Left ventricle myocardium inferior (tissue), 1 donor: Measurements from ENCODE around the gene C1orf167. TPM values are rescaled to one million over a fixed set of nuclear protein-coding genes. Genes with fewer than 3 reads are reported as not detected.

Experiments
- DNase-seq: peaks from one replicate; pipeline ENCODE4 v3.0.0-alpha.2; 2020
- H3K27ac ChIP-seq: fragments of 200-600 bp; replicated peaks from 2 replicates; pipeline ENCODE4 v1.8.0; 2021
- H3K27me3 ChIP-seq: fragments of 200-600 bp; 2 replicates; pipeline ENCODE4 v1.8.0; 2021; ENCODE audit warnings: low read depth
- H3K36me3 ChIP-seq: fragments of 200-600 bp; 2 replicates; pipeline ENCODE4 v1.8.0; 2021
- H3K4me1 ChIP-seq: fragments of 200-600 bp; 2 replicates; pipeline ENCODE4 v1.8.0; 2021
- H3K4me3 ChIP-seq: fragments of 200-600 bp; 2 replicates; pipeline ENCODE4 v1.8.0; 2021; ENCODE audit warnings: mild to moderate bottlenecking, moderate library complexity
- H3K9me3 ChIP-seq: fragments of 200-600 bp; replicated peaks from 2 replicates; pipeline ENCODE4 v1.8.0; 2021
- CTCF ChIP-seq: fragments of 200-600 bp; IDR thresholded peaks from 2 replicates; pipeline ENCODE4 v1.8.0; 2021; ENCODE audit warnings: antibody characterized with exemption, mild to moderate bottlenecking, borderline replicate concordance
- intact Hi-C: fragments of 100-400 bp; cut with micrococcal nuclease; formaldehyde crosslinking; loops from one replicate; pipeline ENCODE4 v1.11.0; 2022
- total RNA-seq: library from RNA; stranded (reverse); fragmentation: NEBNext Ultra II Directional; extraction: Animal tissue kit (Norgen Biotek cat#: 25700); gene quantifications from one replicate; pipeline ENCODE4 v1.2.1, GENCODE V29; 2021
- donor health status: DM: no; HTN: yes; CAD: no; lungs with severe emphysema.

The C1orf167 gene
- total RNA-seq, 1 donor from 2014 or later, result 2.5 TPM

GRCh38 chr1:11757047-11757446, 4.9 kb upstream of the C1orf167 start:
- H3K36me3 ChIP-seq, result no peaks in the 10 kb centered on the region
- intact Hi-C loops, result no loop called here
- no peak overlapping the region for H3K4me3 ChIP-seq
- peaks cover 22% of the 10 kb centered on the region for H3K27me3 ChIP-seq
- H3K4me1 ChIP-seq, result peaks cover 5% of the 10 kb centered on the region
- no peak overlapping the region for H3K27ac ChIP-seq
- DNase-seq, result no peak
- H3K9me3 ChIP-seq, result no peaks in the 10 kb centered on the region
- no peak for TF ChIP-seq CTCF

GRCh38 chr1:11759791-11760190, 2.2 kb upstream of the C1orf167 start:
- no peak for TF ChIP-seq CTCF
- H3K4me1 ChIP-seq, result peaks cover 8% of the 10 kb centered on the region
- H3K4me3 ChIP-seq, result no peak overlapping the region
- intact Hi-C loops, result no loop called here
- H3K36me3 ChIP-seq, result no peaks in the 10 kb centered on the region
- DNase-seq, result no peak
- no peak overlapping the region for H3K27ac ChIP-seq
- peaks cover 39% of the 10 kb centered on the region for H3K27me3 ChIP-seq
- no peaks in the 10 kb centered on the region for H3K9me3 ChIP-seq

- no peak for DNase-seq
- Histone ChIP-seq H3K27ac (no peak overlapping the region), H3K4me1 (peaks cover 8% of the 10 kb centered on the region), H3K4me3 (no peak overlapping the region), H3K27me3 (peaks cover 39% of the 10 kb centered on the region), H3K9me3 (no peaks in the 10 kb centered on the region), H3K36me3 (no peaks in the 10 kb centered on the region)
- TF ChIP-seq CTCF, result no peak
- intact Hi-C loops, result no loop called here
Observed at GRCh38 chr1:11761285-11761684, 708 bp upstream of the C1orf167 start.

GRCh38 chr1:11764115-11764514, 2.1 kb downstream of the C1orf167 start:
- intact Hi-C loops, result no loop called here
- DNase-seq, result no peak
- H3K27me3 ChIP-seq, result peaks cover 39% of the 10 kb centered on the region
- no peak overlapping the region for H3K27ac ChIP-seq
- no peak overlapping the region for H3K4me3 ChIP-seq
- no peak for TF ChIP-seq CTCF
- no peaks in the 10 kb centered on the region for H3K9me3 ChIP-seq
- peaks cover 17% of the 10 kb centered on the region for H3K4me1 ChIP-seq
- H3K36me3 ChIP-seq, result no peaks in the 10 kb centered on the region

GRCh38 chr1:11764519-11764918, 2.5 kb downstream of the C1orf167 start:
- intact Hi-C loops, result no loop called here

More at GRCh38 chr1:11764519-11764918, 2.5 kb downstream of the C1orf167 start:
- no peak overlapping the region for H3K27ac ChIP-seq
- no peak overlapping the region for H3K4me3 ChIP-seq
- H3K9me3 ChIP-seq, result no peaks in the 10 kb centered on the region
- DNase-seq, result no peak
- H3K36me3 ChIP-seq, result no peaks in the 10 kb centered on the region
- peaks cover 17% of the 10 kb centered on the region for H3K4me1 ChIP-seq
- H3K27me3 ChIP-seq, result peaks cover 39% of the 10 kb centered on the region
- TF ChIP-seq CTCF, result no peak
